Activated T-helper 1 cell treated with anti-CD3 and anti-CD28 coated beads, Interleukin-2, amount 50 U/mL, for 16 hours (primary cell): Measurements from ENCODE around the gene SELENON.
"Not testable (repeated sequence)": the region's sequence is repeated elsewhere in the genome, so short reads cannot be mapped to it uniquely, and the experiment has no call there.

ENCODE experiments used
- DNase-seq, 2 donors: peaks; one replicate each; pipeline ENCODE4 v3.0.0-alpha.2; 2020; ENCODE audit warnings: low read depth in 1 of 2, low spot score in 1 of 2

SELENON gene

DNA sequence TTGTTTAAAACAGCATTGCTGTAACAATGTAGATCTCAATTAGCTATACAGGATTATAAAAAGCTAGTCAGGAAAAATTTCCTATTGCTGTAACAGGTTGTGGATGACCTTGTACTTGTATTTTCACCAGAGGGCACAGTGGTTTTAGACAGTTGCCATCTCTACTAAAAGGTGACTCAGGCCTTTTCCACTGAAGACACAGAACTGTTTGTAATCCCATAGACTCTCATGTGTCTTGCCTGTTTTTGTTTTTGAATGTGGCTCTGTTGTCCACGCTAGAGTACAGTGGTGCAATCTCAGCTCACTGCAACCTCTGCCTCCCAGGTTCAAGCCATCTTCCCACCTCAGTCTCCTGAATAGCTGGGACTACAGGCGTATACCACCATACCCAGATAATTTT lies 25.6 kb downstream of the SELENON start:
- DNase-seq, result no peak

DNA sequence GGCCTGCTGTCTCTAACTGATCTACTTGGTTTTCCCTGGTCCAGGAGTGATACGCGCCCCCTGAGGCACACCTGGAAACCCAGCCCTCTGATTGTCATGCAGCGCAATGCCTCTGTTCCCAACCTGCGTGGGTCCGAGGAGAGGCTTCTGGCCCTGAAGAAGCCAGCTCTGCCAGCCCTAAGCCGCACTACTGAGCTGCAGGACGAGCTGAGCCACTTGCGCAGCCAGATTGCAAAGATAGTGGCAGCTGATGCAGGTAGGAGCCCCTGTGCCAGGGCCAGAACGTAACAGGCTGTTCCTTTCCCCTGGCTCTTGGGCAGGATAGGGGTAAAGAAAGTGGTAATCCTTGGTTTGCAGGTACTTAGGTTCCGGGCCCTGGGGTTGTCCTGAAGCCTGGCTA lies 26.6 kb downstream of the SELENON start:
- DNase-seq, result no peak

DNA sequence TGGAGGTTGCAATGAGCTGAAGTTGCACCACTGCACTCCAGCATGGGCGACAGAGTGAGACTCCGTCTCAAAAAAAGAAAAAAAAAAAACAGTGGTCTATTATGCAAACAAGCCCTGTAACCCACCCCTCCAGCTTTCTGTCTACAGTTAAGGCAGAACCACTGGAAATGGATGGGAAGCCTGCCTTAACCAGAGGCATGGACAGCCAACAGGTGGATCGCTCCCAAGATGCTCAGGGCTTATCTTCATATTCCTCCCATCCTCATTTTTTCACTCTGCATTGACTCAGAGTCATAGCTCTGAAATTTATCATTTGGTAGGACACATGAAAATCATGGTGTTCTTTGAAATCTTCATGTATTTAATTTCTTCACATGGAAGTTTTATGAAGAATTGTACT lies 28.5 kb downstream of the SELENON start:
- DNase-seq, result no peak

DNA sequence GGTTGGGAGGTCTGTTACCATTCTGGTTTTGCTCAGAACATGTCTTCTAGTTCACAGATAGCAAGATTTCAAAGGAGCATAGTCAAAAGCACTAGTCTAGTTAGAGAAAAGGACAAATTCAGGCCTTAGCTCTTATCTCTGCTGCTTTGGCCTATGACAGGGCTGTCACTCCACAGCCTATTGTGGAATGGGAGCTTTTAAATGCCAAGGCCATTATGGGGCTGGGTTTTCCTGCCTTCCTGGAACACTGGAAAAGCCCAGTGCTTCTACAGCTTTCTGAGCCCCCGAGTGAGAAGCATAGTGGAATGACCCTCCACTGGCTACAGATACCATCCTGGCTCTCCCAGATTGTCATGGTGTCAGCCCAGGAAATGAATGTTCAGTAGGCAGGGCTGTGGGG lies 29.1 kb downstream of the SELENON start:
- no peak for DNase-seq

DNA sequence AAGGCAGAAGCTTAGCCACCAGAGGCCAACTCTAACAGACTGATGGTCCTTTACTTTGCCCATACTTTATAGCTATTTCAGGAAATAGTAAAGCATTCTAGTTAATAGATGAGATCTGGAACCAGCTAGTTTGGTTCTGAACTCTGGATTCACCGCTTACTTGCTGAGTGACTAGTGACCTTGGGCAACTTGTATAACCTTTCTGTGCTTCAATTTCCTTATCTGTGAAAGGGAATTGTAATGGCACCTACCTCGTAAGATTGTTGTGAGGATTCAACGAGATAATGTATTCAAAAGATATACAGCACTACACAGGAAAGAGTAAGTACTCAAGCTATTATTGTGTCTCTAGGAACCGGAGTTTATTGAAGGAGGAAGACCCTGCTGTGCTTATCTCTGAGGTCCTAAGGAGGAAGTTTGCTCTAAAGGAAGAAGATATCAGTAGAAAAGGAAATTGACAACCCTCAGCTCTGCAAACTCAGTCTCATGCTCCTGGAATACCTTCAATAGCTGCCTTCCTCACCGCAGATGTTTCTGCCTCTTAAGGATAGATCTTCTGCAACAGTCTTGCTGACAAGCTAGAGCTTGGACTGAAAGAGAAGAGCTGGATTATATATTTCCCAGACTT lies 31.7 kb downstream of the SELENON start:
- no peak for DNase-seq

DNA sequence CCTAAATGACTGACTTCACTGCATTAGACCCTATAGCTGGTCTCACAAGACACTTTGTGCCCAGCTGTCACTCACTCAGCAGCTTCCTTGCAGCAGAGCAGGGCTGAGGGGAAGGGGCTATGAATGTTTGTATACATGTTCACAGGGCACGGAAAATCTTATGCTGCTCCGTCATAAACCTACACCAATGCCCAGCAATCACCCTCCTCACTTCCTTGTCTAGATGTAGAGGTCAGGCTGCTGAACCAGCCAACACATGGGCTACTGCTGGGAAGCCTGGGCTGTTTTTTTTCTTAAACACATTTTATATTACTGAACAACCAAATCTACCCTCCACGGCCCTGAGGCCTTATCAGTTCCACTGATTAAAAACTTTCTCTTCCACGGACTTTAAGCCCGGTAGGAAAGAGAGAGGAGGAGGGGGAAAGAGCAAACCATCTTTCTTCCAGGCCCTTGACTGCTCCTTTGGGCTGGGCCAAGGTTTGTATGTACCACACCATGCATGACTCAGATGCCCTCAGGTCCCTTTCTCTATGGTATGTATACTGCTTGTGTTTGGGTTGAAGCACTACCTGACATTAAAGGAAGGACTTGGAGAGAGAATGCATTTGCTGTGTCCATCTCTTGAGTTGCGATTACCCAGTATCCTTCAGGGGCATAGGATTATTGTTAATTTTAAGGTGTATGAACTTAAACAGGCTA lies 32.5 kb downstream of the SELENON start:
- DNase-seq, result no peak

DNA sequence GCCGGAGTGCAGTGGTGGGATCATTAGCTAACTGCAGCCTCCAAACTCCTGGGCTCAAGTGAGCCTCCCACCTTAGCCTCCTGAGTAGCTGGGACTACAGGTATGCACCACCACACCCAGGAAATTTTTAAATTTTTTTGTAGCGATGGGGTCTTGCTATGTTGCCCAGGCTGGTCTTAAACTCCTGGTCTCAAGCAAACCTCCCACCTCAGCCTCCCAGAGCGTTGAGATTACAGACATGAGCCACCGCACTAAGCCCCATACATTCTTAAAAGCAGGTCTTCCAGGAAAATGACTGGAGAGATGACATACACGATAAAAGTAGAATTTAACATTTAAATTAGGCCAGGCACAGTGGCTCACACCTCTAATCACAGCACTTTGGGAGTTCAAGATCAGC lies 33.2 kb downstream of the SELENON start:
- DNase-seq, result no peak

DNA sequence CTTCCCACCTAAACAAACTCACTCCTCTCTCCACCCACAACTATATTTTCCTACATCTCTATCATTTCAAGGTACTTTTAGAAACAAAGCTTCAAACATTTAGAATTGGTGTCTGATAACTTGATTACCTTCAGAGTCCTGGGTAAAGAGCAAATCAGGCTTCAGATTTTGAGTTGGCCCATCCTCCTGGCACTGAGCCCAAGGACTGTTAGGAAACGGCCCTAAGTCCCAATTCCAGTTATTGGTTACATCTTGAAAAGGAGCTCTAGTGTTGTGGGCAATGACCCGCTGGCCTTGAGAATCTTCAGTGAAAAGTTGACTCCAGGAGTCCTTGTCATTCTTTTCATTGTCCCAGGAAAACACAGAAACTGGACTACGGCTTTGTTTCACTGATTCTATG lies 34.9 kb downstream of the SELENON start:
- no peak for DNase-seq

DNA sequence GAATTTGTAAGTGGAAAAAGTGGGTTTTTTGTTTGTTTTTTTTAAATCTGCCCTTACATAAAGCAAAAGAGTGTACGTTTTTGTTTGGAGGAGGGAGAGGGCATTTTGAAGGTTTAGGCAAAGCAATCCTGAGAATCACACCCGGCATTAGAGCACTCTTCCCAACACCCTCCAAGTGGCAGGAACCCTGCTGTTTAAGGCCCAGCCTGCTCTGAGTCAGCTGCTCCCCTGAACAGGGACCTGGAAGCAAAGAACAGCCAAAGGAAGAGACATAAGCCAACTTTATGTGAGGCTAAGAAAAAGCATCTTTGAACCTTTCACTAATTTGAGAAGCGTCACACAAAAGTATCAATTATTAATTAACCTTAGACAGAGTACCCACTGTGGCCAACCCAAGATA lies 36.7 kb downstream of the SELENON start:
- DNase-seq, result no peak

DNA sequence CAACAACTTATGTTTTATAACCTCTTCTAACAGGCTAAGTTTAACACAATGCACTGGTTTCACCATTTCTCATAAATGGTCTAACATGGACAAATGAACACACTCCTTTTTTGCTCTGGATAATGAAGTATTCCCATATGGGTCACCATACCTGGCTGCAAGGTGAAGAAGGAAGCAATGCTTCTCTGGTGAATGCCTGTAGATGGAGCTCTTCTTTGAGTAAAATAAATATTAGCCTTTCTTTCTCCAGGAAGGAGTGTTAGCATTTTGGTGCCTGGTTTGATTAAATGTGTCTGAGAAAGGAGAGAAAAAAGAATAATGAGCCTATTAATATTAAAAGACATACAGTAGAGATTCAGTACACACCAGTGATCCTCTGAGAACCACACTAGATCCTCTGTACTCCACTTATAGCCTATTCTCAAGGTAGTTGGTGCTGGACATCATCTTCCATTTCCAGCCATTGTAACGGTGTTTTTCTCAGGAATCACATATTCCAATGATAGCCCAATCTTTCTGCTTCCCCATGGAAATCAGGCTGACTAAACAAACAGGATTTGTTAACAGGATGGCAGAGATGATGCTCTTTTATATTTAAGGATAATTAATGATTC lies 37.4 kb downstream of the SELENON start:
- DNase-seq, result no peak

DNA sequence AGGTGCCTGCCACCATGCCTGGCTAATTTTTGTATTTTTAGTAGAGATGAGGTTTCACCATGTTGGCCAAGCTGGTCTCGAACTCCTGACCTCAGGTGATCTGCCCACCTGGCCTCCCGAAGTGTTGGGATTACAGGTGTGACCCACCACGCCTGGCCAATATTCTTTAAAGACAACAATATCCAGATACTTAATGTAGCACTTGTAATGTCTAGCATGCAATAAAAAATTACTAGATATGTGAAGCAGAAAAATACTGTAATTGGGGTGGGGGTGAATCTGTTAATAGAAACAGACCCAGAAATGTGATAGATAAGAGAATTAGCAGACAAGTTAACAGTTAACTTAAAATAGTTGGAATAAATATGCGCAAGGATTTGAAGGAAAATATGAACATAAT lies 39.8 kb downstream of the SELENON start:
- not testable (repeated sequence) for DNase-seq

DNA sequence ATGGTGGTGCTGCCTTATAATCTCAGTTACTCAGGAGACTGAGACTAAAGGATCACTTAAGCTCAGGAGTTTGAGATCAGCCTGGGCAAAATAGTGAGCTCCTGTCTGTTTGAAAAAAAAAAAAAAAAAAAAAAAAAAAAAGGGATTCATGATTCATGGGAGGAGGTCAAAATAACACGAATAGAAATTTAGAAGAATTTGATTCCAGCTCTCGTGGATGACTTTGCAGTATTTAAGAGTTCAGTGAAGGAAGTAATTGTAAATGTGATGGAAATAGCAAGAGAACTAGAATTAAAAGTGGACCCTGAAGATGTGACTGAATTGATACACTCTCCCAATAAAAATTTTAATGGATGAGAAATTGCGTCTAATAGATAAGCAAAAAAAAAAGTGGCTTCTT lies 43.5 kb downstream of the SELENON start:
- DNase-seq, result no peak

DNA sequence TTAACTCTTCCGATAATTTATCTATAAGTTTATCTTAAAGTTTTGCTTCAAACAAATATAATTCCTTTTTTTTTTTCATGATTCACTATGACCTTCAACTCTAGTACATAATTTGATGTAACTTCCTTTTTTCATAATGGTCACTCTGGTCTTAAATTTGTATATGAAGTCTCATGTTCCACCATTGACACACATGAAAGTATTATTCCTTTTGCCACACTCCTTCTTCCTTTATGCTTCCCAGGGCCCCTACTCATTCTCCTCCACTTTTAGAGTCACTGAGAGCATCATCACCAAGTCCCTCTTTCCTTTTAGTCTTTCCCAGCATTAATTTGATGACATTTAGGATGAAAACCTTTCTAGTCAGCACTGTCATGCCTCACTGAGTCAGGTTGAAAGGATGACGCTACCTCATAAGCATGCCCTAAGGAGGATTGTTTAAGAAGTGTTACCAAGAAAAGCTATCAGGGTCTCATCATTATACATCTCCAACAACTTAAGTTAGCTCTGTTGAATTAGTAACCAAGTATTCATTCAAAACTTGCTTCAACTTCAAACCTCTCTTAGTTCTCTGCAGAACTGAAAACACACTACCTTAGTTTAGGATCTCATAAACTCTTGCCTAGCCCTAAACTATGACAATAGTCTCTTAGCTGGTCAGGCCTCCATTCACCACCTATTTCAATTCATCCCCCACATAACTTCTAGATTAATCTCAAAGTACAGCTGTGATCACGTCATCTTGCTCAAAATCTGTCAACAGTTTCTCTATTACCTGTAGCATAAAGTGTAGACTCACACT lies 44.7 kb downstream of the SELENON start:
- no peak for DNase-seq

DNA sequence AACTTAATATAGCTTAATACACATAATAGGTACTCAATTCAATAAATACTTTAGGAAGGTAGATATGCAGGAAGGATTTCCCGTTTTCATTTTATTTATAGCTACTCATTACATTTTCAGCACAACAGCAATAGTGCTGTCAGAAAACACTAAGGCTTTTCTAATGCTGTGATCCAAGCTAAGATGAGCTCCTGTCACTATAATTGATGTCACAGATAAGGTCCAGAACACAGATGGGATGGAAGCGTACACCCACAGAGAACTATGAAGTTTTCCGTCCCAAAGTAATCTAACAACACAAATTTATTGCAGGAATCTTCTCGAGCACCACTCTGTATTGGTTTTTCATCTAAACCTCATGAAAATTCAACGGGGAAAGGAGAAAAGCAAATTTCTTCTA lies 45.7 kb downstream of the SELENON start:
- DNase-seq, result no peak

DNA sequence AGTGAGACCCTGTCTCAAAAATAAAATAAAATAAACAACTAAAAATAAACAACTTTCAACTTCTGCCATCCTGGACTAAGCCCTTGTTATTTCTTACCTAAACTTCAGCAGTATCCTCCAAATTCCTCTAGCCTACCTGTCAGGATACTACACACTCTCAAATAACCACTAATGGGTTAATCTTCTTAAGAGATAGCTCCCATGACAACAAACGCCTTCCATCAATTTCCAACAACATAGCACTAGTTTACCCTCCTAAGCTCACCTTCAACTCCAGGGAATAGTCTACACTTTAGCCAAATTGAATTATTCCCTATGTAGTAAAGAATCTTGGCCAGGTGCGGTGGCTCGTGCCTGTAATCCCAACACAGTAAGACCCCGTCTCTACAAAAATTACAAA lies 47.9 kb downstream of the SELENON start:
- no peak for DNase-seq

DNA sequence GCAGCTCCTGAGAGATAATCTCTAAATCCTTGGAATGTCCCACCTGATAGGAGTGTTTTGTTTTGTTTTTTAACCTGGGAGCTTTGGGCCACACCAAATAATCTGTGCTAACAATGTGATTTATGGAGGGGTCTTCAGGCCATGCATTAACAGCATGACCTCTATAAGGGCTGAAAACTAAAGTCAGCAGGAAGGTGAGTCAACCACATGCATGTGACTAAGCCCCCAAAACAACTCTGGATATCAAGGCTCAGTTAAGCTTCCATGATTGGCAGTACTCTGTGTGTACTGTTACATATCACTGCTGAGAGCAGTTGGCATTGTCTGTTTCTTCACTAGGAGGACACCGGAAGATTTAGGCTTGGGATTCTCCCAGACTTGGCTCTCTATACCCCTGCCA lies 48.5 kb downstream of the SELENON start:
- no peak for DNase-seq

DNA sequence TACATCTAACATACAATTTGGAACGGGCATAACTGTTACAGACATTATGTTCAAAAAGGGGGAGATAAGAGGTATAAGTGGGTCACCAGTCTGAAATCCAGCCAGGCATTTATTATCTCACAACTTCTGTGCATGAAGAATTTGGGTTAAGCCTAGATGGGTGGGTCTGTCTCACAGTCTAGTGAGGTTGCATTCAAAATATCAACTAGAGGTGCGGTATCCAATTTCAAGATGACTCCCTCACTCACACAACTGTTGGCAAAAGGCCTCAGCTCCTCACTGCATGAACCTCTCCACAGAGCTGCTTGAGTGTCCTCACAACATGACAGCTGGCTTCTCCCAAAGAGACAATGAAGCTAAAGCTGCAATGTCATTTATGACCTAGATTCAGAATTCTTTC lies 54.6 kb downstream of the SELENON start:
- no peak for DNase-seq

DNA sequence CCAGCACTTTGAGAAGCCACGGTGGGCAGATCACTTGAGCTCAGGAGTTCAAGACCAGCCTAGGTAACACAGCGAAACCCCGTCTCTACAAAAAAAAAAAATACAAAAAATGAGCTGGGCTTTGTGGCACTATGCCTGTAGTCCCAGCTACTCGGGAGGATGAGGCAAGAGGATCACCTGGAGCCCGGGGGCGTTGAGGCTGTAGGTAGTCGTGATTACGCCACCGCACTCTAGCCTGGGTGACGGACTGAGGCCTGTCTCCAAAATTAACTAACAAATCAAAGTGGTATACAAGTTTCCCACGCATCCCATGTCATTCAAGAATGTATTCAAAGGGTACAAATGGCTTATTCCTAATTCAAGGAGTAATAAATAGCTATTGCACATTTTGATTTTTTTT lies 56.9 kb downstream of the SELENON start:
- no peak for DNase-seq

DNA sequence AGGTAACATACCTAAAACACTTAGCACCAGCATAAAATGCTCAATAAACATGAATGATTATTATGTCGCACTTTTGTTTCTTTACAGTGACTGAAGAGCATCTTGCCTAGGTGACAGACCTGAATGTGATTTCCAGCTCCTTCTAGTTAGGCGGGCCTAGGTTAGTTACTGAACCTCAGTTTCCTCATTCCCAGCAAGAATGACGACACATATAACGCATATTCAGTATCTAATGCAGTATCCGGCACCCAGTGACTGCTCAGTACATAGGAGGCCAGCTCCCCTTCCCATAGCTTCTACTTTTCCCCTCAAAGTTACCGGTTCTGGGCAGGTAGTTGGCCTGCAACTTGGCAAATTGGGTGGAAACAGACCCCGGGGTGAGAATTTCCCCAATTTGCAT lies 58.5 kb downstream of the SELENON start:
- no peak for DNase-seq

DNA sequence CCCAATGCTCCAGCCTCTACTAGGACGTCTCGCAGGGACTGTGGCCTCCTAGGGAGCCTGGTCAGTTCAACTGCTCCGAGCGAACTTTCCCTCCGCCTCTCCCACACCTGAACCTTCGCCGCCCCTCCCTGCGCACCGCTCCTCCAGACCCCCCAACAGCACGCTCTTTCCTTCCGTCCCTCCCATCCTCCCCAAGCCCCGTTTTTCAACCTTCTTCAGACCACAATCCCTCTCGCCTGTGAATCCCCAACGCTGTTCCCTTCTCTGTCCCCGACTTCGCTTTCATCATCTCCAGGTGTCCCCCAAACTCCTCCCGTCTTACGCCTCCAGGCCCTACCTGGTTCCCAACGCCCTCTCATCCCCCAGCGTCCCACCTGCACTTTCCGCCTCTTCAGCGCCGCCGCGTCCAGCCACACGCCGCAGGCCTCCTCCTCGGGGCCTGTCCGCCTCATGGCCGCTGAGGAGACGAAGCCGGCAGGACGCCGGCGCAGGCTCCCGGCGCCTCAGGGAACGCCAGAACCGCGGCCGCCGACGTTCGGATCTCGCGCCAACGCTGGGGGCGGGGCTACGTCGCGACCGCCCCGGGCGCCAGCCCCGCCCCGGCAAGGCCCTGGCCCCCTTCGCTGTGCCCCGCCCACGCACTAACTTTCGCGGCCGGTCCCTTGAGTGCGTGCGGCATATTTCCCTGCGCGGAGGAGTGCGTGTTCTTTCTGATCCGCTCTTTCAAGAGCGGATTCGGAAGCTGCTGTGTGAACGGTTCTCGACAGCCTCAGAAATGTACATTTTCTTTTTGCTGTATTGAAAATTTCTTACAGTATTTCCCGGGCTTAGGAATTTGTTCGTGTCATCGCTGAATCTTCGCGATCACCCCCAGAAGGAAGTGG lies 59.2 kb downstream of the SELENON start, which contains the start of gene AUNIP:
Gene AUNIP (minus strand): TSS at position 552 of the 884 bp plus-strand sequence. CDS start 100 bp downstream, at position 452.
- DNase-seq, result peak; percentile 72 to 84
